Activated CD4-positive, alpha-beta T cell treated with anti-CD3 and anti-CD28 coated beads, Interleukin-10, Interleukin-2, amounts not matched to agents 100 ng/mL and 50 ng/mL, durations not matched to agents 16 hours and 8 hours (primary cell): Measurements from ENCODE around the gene ALG8.
"Not testable (repeated sequence)": the region's sequence is repeated elsewhere in the genome, so short reads cannot be mapped to it uniquely, and the experiment has no call there.

ENCODE experiments used
- DNase-seq: peaks from one replicate; pipeline ENCODE4 v3.0.0-alpha.2; 2020

The ALG8 gene

GRCh38 chr11:78139422-78140391, at the start of gene ALG8:
Gene ALG8, minus strand, starts transcription at chr11:78139626. Its CDS starts 38 bp downstream, at chr11:78139588.
- peak; percentile 98 for DNase-seq

GRCh38 chr11:78188286-78189173, 49.1 kb upstream of the ALG8 start, which contains the start of the genes KCTD21 and USP35:
Gene KCTD21, minus strand, starts transcription at chr11:78188626. Its CDS starts 14,072 bp downstream, at chr11:78174554.
Gene USP35, plus strand, starts transcription at chr11:78188919. Its CDS starts 7,327 bp downstream, at chr11:78196246.
- peak; percentile 97 for DNase-seq

DNA sequence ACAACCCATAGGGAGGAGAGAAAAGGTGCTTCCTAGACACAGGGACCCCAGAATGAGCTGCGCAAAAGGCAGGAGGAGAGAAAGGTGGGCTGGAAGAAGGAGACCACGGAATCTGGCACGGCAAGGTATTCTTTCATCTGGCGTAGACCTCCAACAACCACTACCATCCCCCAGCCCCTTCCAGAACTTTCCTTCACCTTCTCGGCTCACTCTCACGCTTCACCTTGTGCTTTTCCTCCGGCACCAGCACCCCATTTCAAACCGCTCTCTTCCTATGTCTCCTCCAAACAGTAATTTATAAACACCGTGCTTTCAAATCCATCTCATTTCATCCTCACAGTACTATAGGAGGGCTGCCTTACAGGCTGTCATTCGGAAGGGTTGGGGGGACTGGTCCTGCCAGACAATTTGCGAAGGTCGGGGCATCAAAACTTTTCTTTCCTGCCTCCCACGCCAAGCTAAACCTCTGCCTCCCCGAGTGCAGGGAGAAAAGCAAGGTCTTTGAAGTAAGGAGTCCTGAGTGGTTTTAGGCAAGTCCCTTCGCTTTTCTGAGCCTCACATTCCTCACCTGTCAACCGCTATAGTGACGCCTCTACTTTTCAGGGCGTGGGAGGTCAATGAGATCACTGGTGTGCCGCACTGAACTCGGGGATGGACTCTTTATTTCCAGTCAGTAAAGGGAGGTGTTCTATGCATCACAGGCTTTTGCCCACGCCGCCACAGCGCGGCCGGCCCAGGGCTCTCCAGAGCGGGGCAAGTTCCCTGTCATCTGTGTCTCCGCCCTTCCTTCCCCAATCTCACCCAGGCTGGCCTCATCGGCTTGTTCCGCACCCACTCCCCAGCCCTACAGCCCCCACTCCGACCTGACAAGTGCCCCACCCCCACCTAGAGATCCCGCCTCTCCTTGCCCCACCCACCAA, 48.2 kb upstream of the ALG8 start:
- no peak for DNase-seq

DNA sequence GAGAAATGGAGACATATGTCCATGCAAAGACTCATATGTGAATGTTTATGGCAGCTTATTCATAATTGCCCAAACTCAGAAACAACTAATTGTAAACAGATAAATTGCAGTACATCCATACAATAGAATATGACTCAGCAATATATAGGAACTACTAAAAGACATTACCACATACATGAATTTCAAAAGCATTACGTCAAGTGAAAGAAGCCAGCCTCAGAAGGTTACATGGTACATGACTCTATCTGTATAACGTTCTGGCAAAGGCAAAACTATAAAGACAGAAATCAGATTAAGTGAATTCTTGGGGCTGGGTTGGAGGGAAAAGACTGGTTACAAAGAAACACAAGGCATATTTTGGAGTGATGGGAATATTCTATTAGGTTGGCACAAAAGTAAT, 41.8 kb upstream of the ALG8 start:
- no peak for DNase-seq

DNA sequence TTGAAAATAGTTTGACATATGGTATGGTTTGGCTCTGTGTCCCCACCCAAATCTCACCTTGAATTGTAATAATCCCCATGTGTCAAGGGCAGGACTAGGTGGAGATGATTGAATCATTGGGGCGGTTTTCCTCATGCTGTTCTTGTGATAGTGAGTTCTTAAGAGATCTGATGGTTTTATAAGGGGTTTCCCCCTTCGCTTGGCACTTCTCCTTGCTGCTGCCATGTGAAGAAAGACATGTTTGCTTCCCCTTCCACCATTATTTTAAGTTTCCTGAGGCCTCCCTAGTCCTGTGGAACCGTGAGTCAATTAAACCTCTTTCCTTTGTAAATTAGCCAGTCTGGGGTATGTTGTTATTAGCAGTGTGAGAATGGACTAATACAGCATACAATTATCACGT, 41.3 kb upstream of the ALG8 start:
- DNase-seq, result no peak

DNA sequence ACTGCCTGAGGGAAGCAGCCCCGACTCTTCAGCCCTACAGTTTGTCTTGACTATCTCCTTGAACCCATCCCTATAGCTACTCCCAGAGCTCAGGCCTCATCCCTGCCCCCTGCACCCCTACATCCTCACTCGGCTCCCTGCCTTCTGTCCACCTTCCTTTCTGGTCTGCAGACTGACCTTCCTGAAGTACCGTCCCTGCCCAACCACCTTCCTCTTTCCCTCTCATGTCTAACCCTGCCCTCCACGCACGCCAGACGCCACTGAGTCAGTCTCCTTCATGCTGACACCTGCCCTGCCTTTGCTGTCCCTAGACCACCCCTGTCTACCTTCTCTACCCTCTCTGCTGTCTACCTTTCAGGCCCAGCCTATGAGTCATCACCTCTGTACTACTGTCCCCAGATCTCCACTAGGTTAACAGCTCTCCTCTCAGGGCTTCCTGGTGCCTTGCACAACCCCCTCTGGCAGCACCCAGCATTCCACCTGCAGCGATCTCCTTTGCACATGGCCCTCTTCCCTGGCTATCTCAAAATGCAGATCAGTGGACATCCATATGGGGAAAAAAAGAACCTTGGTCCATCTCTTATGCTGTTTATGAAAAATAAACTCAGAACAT, 40.1 kb upstream of the ALG8 start:
- no peak for DNase-seq

- DNase-seq, result no peak
Measured at GRCh38 chr11:78177216-78177615, 37.8 kb upstream of the ALG8 start.

- DNase-seq, result no peak
Measured at GRCh38 chr11:78176605-78177141, 37.2 kb upstream of the ALG8 start.

GRCh38 chr11:78175862-78176261, 36.4 kb upstream of the ALG8 start:
- not testable (repeated sequence) for DNase-seq

DNA sequence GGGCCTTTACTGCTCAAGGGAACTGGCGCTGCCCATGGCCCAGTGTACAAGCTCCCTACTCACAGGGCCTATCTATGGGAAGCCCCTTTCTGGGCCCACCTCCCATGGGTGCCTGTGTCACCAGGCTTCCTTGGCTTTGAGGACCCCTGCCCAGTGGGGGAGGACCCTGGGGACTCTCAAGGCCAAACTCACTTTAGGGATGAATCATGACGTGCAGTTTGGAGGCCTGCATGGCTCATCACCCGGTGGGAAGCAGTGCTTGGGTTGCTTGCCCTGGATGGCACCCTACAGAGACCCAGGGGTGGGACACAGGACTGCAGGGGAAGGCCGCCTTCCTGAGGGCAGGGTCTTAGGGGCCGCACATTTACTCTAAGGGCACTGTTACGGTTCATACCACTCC, 32.5 kb upstream of the ALG8 start:
- DNase-seq, result no peak

DNA sequence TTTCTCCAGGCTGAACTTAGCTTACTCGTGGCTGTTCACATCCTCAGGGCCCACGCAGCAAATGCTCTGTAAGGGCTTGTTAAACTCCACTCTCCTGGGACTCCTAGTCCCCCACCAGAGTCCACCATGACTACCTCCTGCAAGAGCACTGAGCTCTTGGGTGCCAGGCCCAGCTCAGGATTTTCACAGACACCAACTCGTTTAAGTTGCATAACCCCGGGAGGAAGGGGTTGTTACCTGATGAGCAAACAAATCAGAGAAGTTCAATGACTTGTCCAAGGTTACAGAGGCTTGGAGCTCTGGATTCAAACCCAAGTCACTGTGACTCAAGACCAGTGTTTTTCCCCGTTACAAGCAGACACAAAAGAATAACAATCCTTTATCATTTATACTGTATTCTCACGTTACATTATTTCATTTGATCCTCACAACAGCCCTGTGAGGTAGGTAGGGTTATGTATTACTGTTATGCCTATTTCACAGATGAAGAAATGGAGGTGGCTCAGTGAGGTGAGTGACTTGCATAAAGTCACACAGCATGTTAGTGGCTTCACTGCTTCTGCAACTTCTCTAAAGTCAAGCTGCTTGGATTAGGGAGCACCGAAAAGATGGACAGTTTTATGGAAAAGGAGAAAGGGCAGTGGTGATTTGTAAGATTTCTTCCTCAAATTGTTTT, 31.6 kb upstream of the ALG8 start:
- no peak for DNase-seq

DNA sequence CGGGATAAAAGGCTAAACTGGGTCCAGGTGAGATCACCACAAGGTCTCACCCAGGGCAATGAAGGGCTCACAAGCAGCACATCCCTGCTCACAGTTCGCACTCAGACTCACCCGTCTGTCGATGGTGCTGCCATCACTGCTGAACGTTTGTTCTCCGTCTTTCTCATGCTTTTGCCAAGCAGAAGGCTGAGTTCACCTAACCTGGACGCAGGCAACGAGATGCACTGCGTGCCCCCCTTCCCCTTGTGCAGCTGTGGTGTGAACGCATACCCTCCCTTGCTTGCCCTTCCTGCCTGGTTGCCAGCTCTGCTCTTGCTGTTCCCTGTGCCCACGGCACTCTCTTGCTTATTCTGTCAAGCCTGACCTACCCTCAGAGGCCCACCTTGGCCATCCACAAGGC, 31.0 kb upstream of the ALG8 start:
- no peak for DNase-seq

DNA sequence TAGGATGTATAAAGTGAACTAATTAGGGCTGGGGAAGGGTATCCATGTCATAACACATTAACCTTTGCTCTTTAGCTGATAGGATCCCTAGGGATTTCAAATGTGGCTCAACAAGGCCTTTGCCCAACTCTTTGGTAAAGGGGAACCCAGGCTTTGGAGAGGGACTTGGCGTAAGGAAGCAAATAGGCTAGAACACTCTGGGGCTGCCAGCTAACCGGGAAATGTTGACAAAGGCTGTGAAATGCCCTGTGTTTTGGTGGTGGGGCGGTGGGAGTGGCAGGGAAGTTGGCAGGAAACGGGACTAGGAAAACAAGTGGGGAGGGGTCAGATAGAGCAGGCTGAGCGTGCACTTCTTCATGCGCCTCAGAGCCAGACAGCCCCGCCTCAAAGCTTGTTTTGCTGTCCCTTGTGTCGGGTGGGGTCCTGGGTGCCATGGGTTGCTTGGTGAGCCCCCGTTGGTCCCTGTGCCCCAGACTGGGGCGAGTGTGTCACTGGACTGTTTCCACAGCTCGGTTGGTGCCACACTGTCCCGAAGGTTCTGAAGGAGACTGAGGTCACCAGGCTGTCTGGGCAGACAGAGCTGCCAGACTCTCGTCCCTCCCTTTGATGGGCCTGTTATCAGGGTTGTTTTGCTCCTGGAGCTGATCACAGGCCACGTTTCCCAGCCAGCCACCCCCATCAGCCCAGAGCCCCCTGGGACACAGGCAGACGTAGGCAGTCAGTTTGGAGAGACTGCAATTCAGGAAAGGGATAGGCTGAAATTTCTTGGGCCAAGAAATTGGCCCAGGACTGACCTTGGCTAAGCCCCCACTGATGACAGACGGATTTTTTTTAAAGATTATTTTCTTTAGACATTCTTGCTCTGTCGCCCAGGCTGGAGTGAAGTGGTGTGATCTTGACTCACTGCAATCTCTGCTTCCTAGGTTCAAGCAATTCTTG, 29.4 kb upstream of the ALG8 start:
- DNase-seq, result no peak

GRCh38 chr11:78166855-78167469, 27.5 kb upstream of the ALG8 start:
- DNase-seq, result no peak

DNA sequence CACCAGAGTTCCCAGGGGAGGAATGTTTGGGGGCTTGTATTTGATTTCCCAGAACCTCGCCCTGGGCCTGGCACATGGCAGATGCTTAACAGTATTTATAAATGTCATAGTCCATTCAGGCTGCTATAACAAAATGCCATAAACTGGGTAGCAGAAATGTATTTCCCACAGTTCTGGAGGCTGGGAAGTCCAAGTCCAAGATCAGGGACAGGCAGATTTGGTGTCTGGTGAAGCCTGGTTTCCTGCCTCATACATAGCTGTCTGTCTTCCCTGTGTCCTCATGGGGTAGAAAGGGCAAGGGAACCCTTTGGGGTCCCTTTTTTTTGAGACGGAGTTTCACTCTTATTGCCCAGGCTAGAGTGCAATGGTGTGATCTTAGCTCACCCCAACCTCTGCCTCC, 25.0 kb upstream of the ALG8 start:
- DNase-seq, result no peak

DNA sequence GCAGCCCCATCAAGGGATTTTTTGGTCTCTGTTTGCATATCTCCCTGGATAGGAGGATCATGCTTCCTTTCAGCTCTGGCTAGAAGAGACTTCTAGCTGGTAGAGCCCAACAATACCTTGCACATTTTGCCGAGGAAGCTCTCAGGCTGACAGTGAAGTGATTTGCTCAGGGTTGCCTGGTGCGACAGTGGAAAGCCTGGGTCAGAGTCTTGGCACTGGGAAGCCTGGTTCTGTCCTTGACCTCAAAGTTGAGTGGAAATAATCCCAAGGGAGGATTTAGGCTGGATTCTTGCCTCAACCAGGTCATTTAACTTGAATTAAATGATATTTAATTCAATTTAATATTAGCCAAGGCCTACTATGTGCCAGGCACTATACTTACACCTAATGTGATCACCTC, 24.4 kb upstream of the ALG8 start:
- DNase-seq, result no peak

GRCh38 chr11:78161962-78162371, 22.5 kb upstream of the ALG8 start:
- no peak for DNase-seq

DNA sequence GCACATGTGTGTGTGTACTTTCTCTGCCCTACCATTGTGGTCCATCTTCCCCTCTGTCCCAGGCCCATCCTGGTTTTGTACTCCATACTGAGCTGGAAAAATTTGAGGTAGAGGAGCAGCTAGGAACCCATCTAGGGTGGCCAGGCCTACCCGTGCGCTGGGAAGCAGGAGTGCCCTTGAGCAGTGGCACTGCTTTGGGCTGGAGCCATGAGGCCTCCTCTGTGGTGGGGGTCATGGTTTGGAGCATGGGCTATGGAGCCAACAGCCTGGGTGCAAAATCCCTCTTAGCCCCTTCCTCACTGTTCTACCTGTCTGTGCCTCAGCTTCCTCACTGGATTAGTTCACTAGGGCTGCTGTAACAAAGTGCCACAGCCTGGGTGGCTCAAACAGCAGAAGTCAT, 21.9 kb upstream of the ALG8 start:
- no peak for DNase-seq

- no peak for DNase-seq
Measured at GRCh38 chr11:78160557-78160956, 21.1 kb upstream of the ALG8 start.
